Measurements from ENCODE around the gene MPRIP. TPM values are rescaled to one million over a fixed set of nuclear protein-coding genes. Genes with fewer than 3 reads are reported as not detected.

MPRIP gene
- polyA plus RNA-seq, 4 donors: 142 to 202 (median 173) TPM

- no peak for DNase-seq (ENCODE audit: low read depth in 4 of 4, low spot score in 2 of 4)
Measured at GRCh38 chr17:17063546-17064122, 21.4 kb downstream of the MPRIP start.

GRCh38 chr17:17064322-17064721 lies 22.1 kb downstream of the MPRIP start:
- DNase-seq (ENCODE audit: low read depth in 4 of 4, low spot score in 2 of 4): no peak

- DNase-seq (ENCODE audit: low read depth in 4 of 4, low spot score in 2 of 4): no peak
Measured at GRCh38 chr17:17066021-17066420, 23.8 kb downstream of the MPRIP start.

- DNase-seq (ENCODE audit: low read depth in 4 of 4, low spot score in 2 of 4): no peak
Measured at GRCh38 chr17:17067257-17067656, 25.0 kb downstream of the MPRIP start.

- DNase-seq (ENCODE audit: low read depth in 4 of 4, low spot score in 2 of 4): no peak
Measured at GRCh38 chr17:17069849-17070248, 27.6 kb downstream of the MPRIP start.

GRCh38 chr17:17070931-17071330 lies 28.7 kb downstream of the MPRIP start:
- DNase-seq (ENCODE audit: low read depth in 4 of 4, low spot score in 2 of 4): no peak

- DNase-seq (ENCODE audit: low read depth in 4 of 4, low spot score in 2 of 4): no peak
Measured at GRCh38 chr17:17071531-17072360, 29.5 kb downstream of the MPRIP start.

- DNase-seq (ENCODE audit: low read depth in 4 of 4, low spot score in 2 of 4): no peak
Measured at GRCh38 chr17:17072546-17072945, 30.3 kb downstream of the MPRIP start.

GRCh38 chr17:17073030-17073564 lies 30.8 kb downstream of the MPRIP start:
- no peak for DNase-seq (ENCODE audit: low read depth in 4 of 4, low spot score in 2 of 4)

- no peak for DNase-seq (ENCODE audit: low read depth in 4 of 4, low spot score in 2 of 4)
Measured at GRCh38 chr17:17073581-17074403, 31.5 kb downstream of the MPRIP start.

GRCh38 chr17:17075125-17075781 lies 33.0 kb downstream of the MPRIP start:
- peak in 1 of 4 donors; percentile 11 for DNase-seq (ENCODE audit: low read depth in 4 of 4, low spot score in 2 of 4)

- no peak for DNase-seq (ENCODE audit: low read depth in 4 of 4, low spot score in 2 of 4)
Measured at GRCh38 chr17:17076066-17076465, 33.8 kb downstream of the MPRIP start.

GRCh38 chr17:17077101-17077500 lies 34.8 kb downstream of the MPRIP start:
- DNase-seq (ENCODE audit: low read depth in 4 of 4, low spot score in 2 of 4): no peak

GRCh38 chr17:17077861-17078732 lies 35.8 kb downstream of the MPRIP start:
- no peak for DNase-seq (ENCODE audit: low read depth in 4 of 4, low spot score in 2 of 4)

- no peak for DNase-seq (ENCODE audit: low read depth in 4 of 4, low spot score in 2 of 4)
Measured at GRCh38 chr17:17078832-17079231, 36.6 kb downstream of the MPRIP start.

GRCh38 chr17:17079336-17079735 lies 37.1 kb downstream of the MPRIP start:
- DNase-seq (ENCODE audit: low read depth in 4 of 4, low spot score in 2 of 4): no peak

- no peak for DNase-seq (ENCODE audit: low read depth in 4 of 4, low spot score in 2 of 4)
Measured at GRCh38 chr17:17079761-17080160, 37.5 kb downstream of the MPRIP start.

GRCh38 chr17:17080181-17080631 lies 37.9 kb downstream of the MPRIP start:
- DNase-seq (ENCODE audit: low read depth in 4 of 4, low spot score in 2 of 4): no peak

GRCh38 chr17:17080781-17081180 lies 38.5 kb downstream of the MPRIP start:
- DNase-seq (ENCODE audit: low read depth in 4 of 4, low spot score in 2 of 4): no peak
